GM20000 (cell line): Measurements from ENCODE around the gene OTOP3.
A peak's percentile ranks its signal among the peaks of the same experiment; 100 is the strongest.

Source experiments
- DNase-seq: peaks from one replicate; pipeline ENCODE4 v3.0.0; 2012; ENCODE audit warnings: low spot score
- CTCF ChIP-seq: IDR thresholded peaks from 2 replicates; pipeline ENCODE4 v1.5.1; 2012; ENCODE audit warnings: mild to moderate bottlenecking, control low read depth; ENCODE audit errors: extremely low read depth, missing control alignments

The OTOP3 gene

GRCh38 chr17:74954115-74954514 is 18.4 kb downstream of the OTOP3 start:
- no peak for DNase-seq
- TF ChIP-seq CTCF: no peak

GRCh38 chr17:74954665-74955421 is 19.1 kb downstream of the OTOP3 start:
- no peak for TF ChIP-seq CTCF
- no peak for DNase-seq

- TF ChIP-seq CTCF: no peak
- DNase-seq: no peak
These were observed 20.4 kb downstream of the OTOP3 start for GRCh38 chr17:74956093-74956492.

GRCh38 chr17:74957935-74958740 is 22.4 kb downstream of the OTOP3 start:
- peak; percentile 94 for TF ChIP-seq CTCF

GRCh38 chr17:74959826-74960515 is 24.3 kb downstream of the OTOP3 start:
- DNase-seq: no peak
- no peak for TF ChIP-seq CTCF

More at GRCh38 chr17:74957935-74958740, 22.4 kb downstream of the OTOP3 start:
- DNase-seq: peak; percentile 90

GRCh38 chr17:74960570-74961342 is 25.1 kb downstream of the OTOP3 start:
- TF ChIP-seq CTCF: peak; percentile 64
- peak; percentile 82 for DNase-seq
